GM18499 (cell line): ENCODE data around the gene CDC37.
"Not testable (repeated sequence)": the region's sequence is repeated elsewhere in the genome, so short reads cannot be mapped to it uniquely, and the experiment has no call there.

Experiments used
- ATAC-seq: cut with Tn5 transposase; IDR thresholded peaks from one replicate; pipeline ENCODE4 v1.9.1; 2021; ENCODE audit warnings: moderate number of reproducible peaks; ENCODE audit not compliant: insufficient read depth, unreplicated experiment

The CDC37 gene

DNA sequence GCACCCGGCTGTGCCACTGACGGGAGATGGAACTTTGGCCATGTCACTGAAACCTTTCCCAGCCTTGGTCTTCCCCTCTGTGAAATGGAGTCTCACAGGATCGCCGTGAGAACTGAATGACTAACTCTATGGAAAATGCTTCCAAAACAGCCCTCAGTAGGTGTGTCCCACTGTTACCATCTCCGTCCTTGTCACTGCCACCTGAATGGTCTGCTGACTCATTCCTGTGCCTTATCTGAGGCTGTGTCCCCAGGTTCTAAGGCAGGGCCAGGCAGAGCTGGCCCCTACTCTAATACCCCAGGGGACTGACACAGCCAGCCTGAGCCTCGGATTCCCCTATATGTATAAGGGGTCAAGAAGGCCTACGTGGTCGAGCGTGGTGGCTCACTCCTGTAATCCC, 4.5 kb downstream of the CDC37 start:
- no peak for ATAC-seq

DNA sequence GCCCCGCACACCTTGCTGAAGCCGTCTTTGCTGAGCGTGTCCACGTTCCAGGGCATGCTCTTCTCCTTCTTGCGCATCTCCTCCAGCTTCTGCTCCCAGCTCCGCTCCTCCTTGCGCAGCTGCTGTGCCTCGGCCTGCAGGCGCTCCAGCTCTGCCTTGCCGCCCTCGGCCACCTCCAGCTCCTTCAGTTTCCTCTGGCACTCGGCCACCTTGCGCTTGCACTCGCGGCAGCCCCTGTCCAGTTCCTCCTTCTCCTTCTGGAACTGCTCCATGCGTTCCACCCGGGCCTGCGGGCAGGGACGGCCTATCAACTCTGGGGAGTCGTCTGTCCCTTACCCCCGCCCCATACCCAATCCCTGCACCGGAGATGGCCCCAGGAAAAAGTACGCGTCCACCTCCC, 7.4 kb downstream of the CDC37 start:
- ATAC-seq, result no peak

- no peak for ATAC-seq
Measured at GRCh38 chr19:10395436-10395835, 7.9 kb downstream of the CDC37 start.

DNA sequence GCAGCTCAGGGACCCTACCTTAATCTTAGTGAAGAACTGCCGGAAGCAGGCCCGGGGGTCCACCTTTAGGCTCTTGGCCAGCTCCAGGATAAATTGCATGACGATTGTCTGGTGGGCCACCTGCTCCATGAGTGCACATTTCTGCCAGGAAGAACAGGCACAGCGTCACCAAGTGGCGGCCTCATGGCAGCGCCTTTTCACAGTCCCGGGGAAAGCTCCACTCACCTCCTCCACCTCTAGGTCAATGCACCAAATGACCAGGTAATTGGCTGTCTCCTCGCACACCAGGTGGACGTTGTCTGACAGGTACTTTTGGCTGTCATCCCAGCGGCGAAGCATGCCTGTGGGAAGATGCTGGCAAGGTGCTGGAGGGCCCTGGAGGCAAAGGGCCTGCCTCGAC, 8.3 kb downstream of the CDC37 start:
- no peak for ATAC-seq

DNA sequence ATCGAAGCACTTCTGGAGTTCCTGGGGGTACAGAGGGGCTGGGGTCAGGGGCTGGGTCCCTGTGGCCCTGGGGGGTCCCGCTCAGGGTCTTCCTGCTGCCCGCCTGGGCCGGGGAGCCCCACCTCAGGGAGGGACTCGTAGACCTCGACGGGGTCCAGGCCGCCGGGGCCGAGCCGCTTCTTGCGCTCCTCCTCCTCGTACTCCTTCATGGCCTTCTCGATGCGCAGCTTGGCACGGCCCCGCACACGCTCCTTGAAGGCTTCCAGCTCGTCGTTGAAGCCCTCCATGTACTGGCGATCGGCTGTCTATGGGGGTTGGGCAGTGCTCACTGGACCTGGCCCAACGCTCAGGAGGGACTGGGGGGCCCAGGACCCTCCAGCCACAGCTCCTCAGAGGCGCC, 10.2 kb downstream of the CDC37 start:
- no peak for ATAC-seq

DNA sequence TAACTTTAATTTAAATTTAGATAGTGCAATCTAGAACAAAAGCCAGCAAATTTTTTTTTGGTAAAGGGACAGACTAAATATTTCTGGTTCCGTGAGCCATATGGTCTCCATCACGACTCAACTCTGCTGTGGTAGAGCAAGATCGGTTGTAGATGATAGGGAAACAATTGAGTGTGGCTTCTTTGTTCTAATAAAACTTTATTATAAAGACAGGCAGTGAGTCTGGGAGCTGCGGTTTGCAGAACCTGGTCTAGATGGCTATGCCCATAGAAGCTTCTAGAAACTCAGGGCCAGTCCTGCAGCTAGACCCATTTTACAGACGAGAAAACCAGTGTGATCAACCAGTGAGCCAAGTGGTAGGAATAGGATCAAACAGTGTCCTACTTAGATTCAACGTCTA, 11.2 kb downstream of the CDC37 start:
- ATAC-seq, result no peak

DNA sequence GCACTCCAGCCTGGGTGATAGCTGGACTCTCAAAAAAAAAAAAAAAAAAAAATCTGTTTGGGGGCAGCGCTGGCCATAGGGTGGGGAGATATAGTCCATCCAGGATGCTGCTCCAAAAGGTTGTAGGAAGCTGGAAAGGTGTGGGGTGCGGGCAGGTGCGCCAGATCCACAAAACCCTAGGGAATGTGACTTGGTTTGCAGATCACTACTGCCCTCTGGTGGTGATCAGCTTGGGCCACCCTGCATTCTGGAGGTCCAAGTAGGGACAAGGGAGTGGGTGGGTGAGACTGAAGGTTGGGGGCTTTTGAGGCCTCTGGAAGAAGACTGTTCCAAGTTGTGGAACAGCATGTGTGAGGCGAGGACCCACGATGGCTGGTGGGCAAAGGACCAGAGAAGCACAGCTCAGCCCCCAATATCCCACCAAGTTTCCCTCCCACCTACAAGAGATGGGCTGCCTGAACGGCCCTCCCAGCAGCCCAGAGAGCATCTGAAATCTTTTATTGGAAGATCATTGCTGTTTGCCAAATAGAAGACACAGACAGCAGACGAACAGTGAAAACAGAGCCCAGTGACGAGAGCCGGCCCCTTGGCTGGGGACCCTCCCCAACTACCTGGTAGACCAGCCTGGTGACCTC, 12.6 kb downstream of the CDC37 start:
- no peak for ATAC-seq

DNA sequence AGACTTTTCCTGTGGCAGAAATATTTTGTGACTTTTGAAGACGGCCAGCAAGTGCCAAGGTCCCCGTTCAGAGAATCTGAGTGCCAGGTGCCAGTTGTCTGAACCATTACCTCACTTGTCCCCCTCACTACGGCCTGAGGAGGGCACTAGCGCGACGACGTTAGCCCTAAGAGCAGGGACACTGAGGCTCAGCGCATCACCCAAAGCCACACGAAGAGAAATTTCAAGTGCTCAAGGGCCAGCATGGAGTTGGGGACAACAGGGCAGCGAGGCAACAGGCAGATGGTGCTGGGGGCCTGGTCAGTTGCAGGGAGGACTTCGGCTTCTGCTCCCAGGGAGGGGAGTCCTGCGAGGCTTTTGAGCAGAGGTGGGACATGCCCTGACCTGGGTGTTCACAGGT, 13.5 kb downstream of the CDC37 start:
- no peak for ATAC-seq

GRCh38 chr19:10388957-10389356, 14.4 kb downstream of the CDC37 start:
- ATAC-seq, result no peak

DNA sequence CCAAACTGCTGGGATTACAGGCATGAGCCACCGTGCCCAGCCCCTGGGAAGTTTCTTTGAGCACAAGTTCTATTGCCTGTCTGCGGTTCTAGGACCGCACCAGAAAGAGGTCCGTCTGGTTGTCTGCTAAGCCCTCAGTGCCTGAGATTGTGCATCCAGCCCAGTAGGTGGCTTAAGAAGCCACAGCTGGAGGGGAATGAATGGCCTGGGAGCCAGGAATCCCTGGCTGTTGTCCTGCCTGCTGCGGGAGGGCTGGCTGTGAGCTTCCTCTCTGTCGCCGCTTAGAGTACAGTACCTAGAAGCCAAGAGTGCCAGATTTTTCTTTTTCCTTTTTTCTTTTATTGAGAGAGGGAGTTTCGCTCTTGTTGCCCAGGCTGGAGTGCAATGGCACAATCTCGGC, 18.8 kb downstream of the CDC37 start:
- no peak for ATAC-seq

GRCh38 chr19:10383223-10383499, 20.2 kb downstream of the CDC37 start:
- not testable (repeated sequence) for ATAC-seq

DNA sequence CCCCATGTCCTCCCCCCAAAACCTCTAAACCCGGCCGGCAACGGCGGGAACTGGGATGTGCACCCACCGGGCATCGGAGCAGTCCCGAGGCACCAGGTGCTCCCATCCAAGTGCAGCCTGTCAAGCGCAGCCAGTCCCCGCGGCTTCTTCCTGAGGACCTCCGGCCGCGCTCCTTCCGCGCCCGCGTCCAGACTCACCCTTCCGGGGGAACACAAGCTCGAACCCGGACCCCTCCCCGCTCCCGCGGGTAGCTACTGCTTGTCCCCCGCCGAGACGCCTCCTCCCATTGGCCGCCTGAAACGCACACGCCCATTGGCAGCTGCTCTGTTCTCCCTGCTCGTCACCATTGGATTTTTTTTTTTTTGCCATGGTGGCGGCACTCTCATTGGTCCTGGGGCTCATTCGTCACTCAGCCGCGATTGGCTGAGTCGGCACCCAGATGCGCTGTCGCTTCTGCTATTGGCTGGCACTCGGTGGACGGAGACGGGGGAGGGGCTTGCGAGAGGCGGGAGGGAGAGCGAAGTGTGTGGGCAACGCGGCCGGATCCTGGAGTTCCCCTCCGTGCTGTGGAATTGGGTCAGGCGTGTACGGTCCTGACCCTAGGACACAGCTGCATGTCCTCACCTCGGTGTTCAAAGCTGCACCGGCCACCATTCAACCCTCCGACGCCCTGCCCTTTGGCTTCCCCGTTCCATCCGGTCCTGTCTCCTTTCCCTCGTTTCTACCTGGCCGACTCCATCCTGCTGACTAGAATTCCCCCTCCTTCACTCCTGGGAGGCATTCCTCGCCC, 22.8 kb downstream of the CDC37 start, which contains the start of gene TYK2:
TSS of gene TYK2 (minus strand) at position 260 of the 790 bp plus-strand sequence. CDS start 2,166 bp downstream, outside the sequence.
- peak; percentile 66 for ATAC-seq

DNA sequence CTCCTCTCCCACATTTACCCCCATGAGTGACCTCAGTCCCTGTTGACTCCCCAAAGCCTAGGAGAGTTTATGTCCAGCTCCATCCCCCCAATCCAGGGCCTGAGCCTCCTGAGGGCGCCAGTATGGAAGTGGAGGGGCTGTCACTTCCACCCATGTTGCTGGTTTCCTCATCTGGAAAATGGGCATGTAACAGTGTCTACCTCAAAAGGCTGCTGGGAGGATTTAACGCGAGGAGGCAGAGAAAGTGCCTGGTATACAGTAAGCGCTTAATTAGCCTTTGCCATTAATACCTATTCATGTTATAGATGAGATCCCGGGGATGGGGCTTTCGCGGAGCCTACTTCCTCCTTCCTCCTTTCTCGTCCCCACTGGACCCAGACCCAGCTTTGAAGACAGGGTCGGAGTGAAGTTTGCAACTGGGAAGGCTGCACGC, 23.4 kb downstream of the CDC37 start:
- no peak for ATAC-seq

- ATAC-seq, result no peak
Measured at GRCh38 chr19:10378124-10378523, 25.2 kb downstream of the CDC37 start.

DNA sequence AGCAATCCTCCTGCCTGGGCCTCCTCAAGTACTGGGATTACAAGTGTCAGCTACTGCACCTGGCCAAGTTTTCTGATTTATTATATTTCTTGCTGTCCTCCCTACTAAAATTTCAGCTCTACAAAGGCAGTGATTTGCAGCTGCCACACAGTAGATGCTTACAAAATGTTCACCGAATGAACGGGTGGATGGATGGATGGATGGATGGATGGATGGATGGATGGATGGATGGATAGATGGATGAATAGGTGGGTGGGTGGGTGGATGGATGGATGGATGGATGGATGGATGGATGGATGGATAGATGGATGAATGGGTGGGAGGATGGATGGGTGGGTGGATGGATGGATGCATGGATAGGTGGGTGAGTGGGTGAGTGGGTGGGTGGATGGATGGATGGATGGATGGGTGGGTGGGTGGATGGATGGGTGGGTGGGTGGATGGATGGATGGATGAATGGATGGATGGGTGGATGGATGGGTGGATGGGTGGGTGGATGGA, 26.2 kb downstream of the CDC37 start:
- not testable (repeated sequence) for ATAC-seq

DNA sequence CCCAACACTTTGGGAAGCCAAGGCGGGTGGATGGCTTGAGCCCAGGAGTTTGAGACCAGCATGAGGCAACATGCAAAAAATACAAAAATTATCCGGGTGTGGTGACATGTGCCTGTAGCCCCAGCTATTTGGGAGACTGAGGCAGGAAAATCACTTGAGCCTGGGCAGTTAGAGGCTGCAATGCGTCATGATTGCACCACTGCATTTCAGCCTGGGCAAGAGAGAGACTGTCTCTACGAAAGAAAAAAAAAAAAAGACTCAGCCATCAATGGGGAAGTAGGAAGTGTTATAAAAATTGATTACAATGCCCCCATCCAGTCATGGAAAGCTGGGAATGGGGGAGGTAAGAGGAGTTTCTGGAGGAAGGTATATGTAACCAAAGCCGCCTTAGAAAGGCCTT, 28.4 kb downstream of the CDC37 start:
- ATAC-seq, result no peak

DNA sequence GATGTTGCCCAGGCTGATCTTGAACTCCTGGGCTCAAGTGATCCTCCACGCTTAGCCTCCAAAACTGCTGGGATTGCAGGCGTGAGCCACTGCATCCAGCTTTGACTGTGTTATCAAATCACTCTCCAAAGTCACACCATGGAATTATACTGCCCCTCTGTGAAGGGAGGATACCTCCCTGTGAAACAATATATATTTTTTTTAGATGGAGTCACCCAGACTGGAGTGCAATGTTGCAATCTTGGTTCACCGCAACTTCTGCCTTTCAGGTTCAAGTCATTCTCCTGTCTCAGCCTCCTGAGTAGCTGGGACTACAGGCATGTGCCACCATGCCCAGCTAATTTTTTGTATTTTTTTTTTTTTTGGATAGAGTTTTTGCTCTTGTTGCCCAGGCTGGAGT, 30.7 kb downstream of the CDC37 start:
- ATAC-seq, result no peak

DNA sequence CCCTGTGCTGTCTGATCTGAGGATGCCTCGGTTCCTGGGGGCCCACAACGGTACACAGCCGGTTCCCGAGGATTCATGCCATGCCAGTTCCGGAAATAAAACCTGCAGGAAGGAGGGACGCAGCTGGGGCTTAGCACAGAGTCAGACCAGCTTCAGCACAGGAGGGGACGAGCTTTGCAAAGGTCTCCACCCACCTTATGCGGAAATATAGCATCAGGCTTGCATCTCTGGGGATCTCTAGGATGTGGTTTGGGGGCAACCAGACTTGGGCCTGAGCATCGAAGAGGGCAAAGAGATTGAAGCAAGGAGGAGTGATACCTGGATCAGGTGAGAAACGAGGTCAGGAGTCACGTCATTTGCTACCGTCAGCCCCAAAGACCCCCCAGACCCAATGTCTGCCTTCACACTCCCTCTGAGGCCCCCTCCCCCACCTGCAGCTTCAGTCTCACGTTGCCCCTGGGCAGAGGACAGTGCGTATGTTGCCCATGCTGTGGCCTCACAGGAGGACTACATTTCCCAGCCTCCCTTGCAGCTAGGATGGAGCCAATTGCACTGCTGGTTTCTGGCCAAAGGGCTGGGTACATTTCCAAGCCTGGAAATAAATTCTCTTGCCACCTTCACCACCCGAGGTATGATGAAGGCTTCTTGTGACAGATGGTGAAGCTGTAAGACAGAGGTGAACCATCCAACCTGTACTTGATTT, 35.1 kb downstream of the CDC37 start:
- ATAC-seq, result no peak

GRCh38 chr19:10366950-10367512, 36.3 kb downstream of the CDC37 start:
- ATAC-seq, result not testable (repeated sequence)

DNA sequence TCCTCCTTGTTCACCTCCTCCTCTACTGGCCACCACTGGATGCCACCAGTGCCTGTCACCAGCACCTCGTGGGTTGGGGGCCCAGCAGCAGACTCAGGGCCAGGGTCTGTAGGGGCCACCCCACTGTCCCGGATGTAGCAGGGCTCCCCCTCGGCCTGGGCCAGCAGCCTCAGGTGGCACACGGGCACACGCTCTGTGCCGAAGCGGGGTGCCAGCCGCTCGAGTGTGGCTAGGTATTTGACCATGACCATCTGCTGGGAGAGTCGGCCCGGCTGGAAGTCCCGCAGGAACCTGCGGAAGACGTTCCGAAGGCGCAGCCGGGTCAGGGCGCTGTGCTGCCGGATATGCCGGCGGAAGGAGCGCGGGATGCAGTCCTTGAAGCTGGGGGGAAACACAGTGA, 37.8 kb downstream of the CDC37 start:
- no peak for ATAC-seq

DNA sequence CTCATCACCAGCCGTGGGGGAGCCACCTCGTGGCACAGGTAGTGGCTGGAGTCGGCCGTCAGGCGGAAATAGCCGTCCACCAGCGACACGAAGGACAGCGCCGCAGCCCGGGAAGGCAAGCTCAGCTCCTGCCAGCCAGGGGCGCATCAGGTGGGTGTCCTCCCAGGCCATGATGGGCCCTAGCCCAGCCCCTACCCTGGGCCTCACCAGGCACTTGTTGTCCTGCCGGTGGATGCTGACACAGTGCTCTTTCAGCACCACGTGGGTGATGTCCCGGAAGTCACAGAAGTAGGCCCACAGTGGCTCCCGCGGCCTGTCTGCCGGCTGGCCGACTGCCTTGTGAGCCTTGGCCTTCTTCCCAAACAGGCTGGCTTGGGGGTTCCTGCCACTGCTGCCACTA, 38.7 kb downstream of the CDC37 start:
- no peak for ATAC-seq
